ENCODE results near the gene SFXN1.

DNA sequence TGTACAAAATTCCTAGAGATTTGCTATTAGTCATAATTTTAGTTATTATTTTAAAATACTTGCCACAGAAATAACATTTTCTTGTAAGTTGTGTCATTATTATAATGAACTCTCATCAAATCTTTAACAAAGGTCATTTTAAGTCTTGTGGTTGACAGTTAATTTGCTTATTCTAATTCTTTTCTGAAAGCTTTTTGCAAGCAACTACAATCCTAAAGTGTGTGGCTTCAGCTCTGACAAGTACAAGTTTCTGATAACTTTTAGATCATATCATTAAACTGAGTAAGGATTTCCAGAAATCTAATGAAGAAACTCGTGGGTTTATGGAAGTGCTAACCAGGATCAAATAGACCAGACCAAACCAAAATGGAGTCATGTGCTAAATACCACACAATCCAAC lies 86.4 kb downstream of the SFXN1 start:
- TF ChIP-seq GABPA (IDR thresholded peaks at IDR 0.05 in 1 of 2, conservative IDR thresholded peaks at IDR 0.05 in 1 of 2) (no peak), RAD21 (IDR thresholded peaks at IDR 0.05) (no peak), FOXA1 (IDR thresholded peaks at IDR 0.05) (no peak), TAF1 (conservative IDR thresholded peaks at IDR 0.05) (no peak)
- TF ChIP-seq, protein P1, sequence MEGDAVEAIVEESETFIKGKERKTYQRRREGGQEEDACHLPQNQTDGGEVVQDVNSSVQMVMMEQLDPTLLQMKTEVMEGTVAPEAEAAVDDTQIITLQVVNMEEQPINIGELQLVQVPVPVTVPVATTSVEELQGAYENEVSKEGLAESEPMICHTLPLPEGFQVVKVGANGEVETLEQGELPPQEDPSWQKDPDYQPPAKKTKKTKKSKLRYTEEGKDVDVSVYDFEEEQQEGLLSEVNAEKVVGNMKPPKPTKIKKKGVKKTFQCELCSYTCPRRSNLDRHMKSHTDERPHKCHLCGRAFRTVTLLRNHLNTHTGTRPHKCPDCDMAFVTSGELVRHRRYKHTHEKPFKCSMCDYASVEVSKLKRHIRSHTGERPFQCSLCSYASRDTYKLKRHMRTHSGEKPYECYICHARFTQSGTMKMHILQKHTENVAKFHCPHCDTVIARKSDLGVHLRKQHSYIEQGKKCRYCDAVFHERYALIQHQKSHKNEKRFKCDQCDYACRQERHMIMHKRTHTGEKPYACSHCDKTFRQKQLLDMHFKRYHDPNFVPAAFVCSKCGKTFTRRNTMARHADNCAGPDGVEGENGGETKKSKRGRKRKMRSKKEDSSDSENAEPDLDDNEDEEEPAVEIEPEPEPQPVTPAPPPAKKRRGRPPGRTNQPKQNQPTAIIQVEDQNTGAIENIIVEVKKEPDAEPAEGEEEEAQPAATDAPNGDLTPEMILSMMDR (IDR thresholded peaks at IDR 0.05; ENCODE audit: low read depth, low read length, missing input control) = no peak
- TF ChIP-seq, protein P2, sequence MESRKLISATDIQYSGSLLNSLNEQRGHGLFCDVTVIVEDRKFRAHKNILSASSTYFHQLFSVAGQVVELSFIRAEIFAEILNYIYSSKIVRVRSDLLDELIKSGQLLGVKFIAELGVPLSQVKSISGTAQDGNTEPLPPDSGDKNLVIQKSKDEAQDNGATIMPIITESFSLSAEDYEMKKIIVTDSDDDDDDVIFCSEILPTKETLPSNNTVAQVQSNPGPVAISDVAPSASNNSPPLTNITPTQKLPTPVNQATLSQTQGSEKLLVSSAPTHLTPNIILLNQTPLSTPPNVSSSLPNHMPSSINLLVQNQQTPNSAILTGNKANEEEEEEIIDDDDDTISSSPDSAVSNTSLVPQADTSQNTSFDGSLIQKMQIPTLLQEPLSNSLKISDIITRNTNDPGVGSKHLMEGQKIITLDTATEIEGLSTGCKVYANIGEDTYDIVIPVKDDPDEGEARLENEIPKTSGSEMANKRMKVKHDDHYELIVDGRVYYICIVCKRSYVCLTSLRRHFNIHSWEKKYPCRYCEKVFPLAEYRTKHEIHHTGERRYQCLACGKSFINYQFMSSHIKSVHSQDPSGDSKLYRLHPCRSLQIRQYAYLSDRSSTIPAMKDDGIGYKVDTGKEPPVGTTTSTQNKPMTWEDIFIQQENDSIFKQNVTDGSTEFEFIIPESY (IDR thresholded peaks at IDR 0.05) = no peak
- TF ChIP-seq, protein P3, sequence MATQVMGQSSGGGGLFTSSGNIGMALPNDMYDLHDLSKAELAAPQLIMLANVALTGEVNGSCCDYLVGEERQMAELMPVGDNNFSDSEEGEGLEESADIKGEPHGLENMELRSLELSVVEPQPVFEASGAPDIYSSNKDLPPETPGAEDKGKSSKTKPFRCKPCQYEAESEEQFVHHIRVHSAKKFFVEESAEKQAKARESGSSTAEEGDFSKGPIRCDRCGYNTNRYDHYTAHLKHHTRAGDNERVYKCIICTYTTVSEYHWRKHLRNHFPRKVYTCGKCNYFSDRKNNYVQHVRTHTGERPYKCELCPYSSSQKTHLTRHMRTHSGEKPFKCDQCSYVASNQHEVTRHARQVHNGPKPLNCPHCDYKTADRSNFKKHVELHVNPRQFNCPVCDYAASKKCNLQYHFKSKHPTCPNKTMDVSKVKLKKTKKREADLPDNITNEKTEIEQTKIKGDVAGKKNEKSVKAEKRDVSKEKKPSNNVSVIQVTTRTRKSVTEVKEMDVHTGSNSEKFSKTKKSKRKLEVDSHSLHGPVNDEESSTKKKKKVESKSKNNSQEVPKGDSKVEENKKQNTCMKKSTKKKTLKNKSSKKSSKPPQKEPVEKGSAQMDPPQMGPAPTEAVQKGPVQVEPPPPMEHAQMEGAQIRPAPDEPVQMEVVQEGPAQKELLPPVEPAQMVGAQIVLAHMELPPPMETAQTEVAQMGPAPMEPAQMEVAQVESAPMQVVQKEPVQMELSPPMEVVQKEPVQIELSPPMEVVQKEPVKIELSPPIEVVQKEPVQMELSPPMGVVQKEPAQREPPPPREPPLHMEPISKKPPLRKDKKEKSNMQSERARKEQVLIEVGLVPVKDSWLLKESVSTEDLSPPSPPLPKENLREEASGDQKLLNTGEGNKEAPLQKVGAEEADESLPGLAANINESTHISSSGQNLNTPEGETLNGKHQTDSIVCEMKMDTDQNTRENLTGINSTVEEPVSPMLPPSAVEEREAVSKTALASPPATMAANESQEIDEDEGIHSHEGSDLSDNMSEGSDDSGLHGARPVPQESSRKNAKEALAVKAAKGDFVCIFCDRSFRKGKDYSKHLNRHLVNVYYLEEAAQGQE (IDR thresholded peaks at IDR 0.05) = no peak

Data from liver (tissue), 3 donors.